HG03575 (cell line): ENCODE results near the gene FABP7.
"Not testable (repeated sequence)": the region's sequence is repeated elsewhere in the genome, so short reads cannot be mapped to it uniquely, and the experiment has no call there.

Experiments used
- ATAC-seq: cut with Tn5 transposase; IDR thresholded peaks from one replicate; pipeline ENCODE4 v1.9.1; 2021; ENCODE audit not compliant: unreplicated experiment, insufficient number of reproducible peaks, low FRiP score; ENCODE audit errors: extremely low read depth

The FABP7 gene

GRCh38 chr6:122779667-122780066 is at the start of gene FABP7:
Gene FABP7, plus strand, starts transcription at chr6:122779716. Its CDS starts 79 bp downstream, at chr6:122779795.
- no peak for ATAC-seq

GRCh38 chr6:122730334-122730733 is 49.2 kb upstream of the FABP7 start:
- no peak for ATAC-seq

GRCh38 chr6:122730775-122731386 is 48.6 kb upstream of the FABP7 start:
- no peak for ATAC-seq

- no peak for ATAC-seq
These were observed 46.3 kb upstream of the FABP7 start for GRCh38 chr6:122733259-122733658.

- no peak for ATAC-seq
These were observed 44.8 kb upstream of the FABP7 start for GRCh38 chr6:122734529-122735395.

GRCh38 chr6:122735582-122735981 is 43.9 kb upstream of the FABP7 start:
- ATAC-seq = no peak

- ATAC-seq = no peak
These were observed 43.4 kb upstream of the FABP7 start for GRCh38 chr6:122736163-122736562.

- no peak for ATAC-seq
These were observed 42.9 kb upstream of the FABP7 start for GRCh38 chr6:122736616-122737015.

GRCh38 chr6:122740091-122740490 is 39.4 kb upstream of the FABP7 start:
- no peak for ATAC-seq

GRCh38 chr6:122740936-122741335 is 38.6 kb upstream of the FABP7 start:
- ATAC-seq = no peak

- ATAC-seq = not testable (repeated sequence)
These were observed 35.3 kb upstream of the FABP7 start for GRCh38 chr6:122744247-122744646.

GRCh38 chr6:122744856-122745255 is 34.7 kb upstream of the FABP7 start:
- ATAC-seq = not testable (repeated sequence)

GRCh38 chr6:122746688-122747087 is 32.8 kb upstream of the FABP7 start:
- no peak for ATAC-seq

GRCh38 chr6:122747573-122747972 is 31.9 kb upstream of the FABP7 start:
- ATAC-seq = no peak

- ATAC-seq = not testable (repeated sequence)
These were observed 30.6 kb upstream of the FABP7 start for GRCh38 chr6:122748945-122749344.

GRCh38 chr6:122749451-122750050 is 30.0 kb upstream of the FABP7 start:
- ATAC-seq = no peak

- peak; percentile 89 for ATAC-seq
These were observed 28.2 kb upstream of the FABP7 start for GRCh38 chr6:122751326-122751725.

GRCh38 chr6:122752459-122752858 is 27.1 kb upstream of the FABP7 start:
- no peak for ATAC-seq

GRCh38 chr6:122753000-122753687 is 26.4 kb upstream of the FABP7 start:
- ATAC-seq = no peak
